ENCODE measurements around the gene HMX3.

The HMX3 gene

GRCh38 chr10:123134915-123135414 is 805 bp upstream of the HMX3 start:
- DNase-seq, result no peak

GRCh38 chr10:123136221-123136805 is 543 bp downstream of the HMX3 start:
- DNase-seq, result no peak

- no peak for DNase-seq
Measured at GRCh38 chr10:123136806-123137642, 1.3 kb downstream of the HMX3 start.

GRCh38 chr10:123139165-123139520 is 3.4 kb downstream of the HMX3 start:
- no peak for DNase-seq

DNA sequence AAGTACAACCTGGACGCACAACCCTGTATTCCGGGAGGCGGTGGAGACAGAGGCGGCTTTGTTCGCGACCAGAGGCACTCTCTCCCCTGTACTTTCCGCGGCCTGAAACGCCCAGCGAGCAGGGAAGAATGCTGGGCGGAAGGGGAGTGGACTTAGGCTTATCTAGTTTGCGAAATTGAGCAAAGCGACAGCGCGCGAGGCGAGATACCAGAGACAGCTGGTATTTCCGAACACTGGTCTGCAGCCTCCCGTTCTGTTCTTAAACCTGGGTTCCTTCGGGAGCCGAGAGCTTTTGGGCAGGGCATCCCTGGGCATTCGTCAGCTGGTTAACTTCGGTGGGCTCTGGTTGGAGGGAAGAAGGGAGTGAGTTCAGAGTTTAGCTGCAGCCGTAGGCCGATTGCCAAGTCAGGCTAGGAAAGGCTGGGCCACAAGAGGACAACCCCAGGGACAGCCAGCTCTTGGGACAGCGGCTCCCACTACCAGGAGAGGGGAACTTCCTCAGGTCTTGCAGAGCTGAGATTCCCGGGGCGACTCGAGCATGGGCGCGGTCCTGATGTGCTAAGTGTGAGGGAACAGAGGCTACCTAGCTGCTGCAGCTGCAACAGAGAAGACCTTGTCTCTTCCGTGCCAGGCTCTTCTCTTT is 3.9 kb downstream of the HMX3 start:
- DNase-seq, result no peak

DNA sequence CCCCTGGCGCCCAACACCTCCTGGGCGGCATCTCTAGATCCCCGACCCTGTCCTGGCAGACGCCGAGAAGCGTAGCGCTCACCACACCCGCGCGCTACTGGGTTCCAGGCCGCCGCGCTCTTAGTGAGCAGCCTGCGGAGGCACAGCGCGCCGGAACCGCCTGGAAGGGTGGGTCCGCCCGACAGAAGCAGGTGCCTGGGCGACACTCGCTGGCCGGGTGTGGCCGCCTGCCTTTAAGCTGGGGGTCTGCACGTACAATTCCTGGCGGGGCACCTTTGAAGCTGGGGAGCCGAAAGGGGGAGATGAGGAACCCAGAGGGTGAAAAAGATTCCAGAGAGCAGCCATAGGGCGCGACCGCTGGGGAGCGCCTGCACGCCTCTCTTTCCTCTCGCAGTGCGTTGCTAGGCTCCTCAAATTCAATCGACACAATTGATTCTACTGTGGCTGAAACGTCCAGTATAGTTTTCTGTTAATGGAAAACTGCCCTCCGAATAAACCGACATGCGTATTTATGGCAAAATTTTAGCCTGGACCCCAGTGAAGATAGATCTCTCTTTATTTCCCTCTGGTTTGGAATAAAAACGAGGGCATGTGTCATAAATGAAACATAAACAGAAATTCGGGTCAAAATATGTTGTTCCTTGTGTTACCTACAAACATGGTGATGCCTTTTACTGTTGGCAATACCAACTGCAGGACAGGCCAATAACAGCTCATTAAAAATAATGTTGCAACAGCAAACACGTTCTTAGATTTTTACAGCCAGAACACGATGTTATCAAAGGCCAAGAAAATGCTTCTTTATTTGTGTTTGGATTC is 4.6 kb downstream of the HMX3 start:
- no peak for DNase-seq

GRCh38 chr10:123140983-123141390 is 5.2 kb downstream of the HMX3 start:
- no peak for DNase-seq

- no peak for DNase-seq
Measured at GRCh38 chr10:123141791-123142700, 6.3 kb downstream of the HMX3 start.

DNA sequence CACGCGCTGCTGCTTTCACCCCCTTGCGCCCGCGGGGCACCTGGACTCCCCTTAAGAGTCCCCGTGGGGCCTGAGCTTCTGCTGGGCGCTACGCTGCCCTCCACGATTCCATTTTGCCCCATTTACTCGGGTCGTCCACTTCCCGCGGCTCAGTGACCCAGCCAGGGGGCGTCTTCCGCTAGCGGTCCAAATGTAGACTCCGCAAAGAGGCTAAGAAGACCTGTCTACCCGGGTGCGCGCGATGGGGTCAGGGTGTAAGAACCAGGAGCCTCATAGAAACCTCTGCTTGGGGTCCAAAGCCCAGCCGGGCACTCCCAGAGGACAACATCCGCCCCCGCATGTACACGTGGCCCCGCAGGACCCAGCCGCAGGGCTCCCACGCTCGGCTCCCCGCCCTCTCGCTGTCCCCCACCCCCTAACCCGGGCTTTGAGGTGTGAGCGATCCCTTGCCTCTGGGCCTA is 7.0 kb downstream of the HMX3 start:
- no peak for DNase-seq

DNA sequence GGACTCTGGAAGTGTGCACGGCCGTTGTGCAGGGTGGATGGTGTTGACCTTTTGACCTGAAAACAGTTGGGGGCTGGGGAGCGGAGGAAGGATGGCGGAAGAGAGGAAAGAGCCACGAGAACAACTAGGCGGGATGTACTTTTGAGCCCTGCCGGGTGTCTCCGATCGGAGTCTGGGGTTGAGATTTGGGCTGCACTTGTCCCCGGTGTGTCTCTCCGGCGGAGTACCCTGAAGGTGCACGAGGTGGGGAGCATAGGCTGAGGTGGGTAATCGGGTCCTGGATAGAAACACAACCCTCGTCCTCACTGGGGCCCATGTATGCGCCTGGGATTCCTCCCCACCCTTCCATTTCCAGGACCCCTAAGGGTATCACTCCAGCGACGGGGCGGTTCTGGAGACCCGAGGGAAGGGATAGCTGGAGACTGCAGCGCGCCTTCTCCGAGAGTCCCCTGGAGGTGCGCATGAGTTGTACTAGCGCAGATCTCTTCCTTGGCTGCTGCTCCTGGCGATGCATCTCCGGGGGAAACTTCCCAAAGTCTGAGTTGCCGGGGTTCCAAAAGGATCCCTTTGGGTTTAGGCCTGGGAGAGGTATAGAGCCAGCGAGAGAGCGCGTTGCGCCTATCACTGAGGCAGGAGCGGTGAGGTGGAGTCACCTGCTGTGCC is 7.5 kb downstream of the HMX3 start:
- no peak for DNase-seq

- no peak for DNase-seq
Measured at GRCh38 chr10:123143825-123144168, 8.0 kb downstream of the HMX3 start.

- no peak for DNase-seq
Measured at GRCh38 chr10:123144697-123145541, 9.1 kb downstream of the HMX3 start.

- no peak for DNase-seq
Measured at GRCh38 chr10:123145542-123146012, 9.8 kb downstream of the HMX3 start.

DNA sequence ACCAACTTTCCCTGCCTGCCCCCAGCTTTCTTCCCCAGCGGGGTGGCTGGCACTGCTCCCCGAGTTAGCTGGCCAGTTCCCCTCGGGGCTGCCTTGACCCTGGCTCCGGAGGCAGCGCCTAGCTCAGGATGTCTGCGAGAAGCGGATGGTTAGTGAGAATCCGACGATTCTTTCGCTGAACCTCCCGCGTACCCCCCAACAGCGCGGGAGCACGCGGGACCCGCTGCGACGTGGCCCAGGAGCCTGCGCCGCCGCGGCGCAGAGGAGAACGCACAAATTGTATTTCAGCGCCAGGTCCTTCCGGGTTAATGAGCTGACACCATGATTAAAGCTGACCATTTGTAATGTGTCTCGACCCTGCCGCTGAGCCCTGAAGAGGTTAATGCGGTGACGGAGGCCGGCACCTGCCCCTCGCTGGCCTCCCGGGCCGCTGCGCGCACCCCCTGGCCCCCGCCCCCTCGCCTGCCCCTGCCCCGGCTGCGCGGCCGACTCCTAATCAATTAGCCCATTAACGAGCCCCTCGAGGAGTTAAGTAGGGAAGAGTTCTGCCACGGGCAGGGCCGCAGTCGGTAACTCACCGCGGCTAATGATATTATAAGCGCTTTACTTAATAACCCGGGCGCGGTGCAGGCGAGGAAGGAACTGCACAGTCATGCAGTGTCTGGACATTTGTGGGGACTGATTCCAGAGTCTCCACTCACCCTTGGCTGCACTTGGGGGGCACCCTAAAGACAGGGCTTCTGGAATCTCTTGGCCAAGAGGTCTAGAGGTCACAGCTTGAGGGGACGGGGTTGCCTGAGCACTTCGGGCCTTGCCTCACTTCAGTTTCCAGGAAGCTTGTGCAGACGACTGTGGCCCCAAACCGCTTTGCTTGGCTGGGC is 10.5 kb downstream of the HMX3 start:
- DNase-seq, result no peak

GRCh38 chr10:123146894-123147634 is 11.3 kb downstream of the HMX3 start:
- DNase-seq, result no peak

GRCh38 chr10:123147635-123148413 is 12.1 kb downstream of the HMX3 start, which contains the start of gene HMX2:
Gene HMX2 (plus strand): TSS chr10:123148136. CDS start chr10:123148379, 243 bp downstream.
- no peak for DNase-seq

DNA sequence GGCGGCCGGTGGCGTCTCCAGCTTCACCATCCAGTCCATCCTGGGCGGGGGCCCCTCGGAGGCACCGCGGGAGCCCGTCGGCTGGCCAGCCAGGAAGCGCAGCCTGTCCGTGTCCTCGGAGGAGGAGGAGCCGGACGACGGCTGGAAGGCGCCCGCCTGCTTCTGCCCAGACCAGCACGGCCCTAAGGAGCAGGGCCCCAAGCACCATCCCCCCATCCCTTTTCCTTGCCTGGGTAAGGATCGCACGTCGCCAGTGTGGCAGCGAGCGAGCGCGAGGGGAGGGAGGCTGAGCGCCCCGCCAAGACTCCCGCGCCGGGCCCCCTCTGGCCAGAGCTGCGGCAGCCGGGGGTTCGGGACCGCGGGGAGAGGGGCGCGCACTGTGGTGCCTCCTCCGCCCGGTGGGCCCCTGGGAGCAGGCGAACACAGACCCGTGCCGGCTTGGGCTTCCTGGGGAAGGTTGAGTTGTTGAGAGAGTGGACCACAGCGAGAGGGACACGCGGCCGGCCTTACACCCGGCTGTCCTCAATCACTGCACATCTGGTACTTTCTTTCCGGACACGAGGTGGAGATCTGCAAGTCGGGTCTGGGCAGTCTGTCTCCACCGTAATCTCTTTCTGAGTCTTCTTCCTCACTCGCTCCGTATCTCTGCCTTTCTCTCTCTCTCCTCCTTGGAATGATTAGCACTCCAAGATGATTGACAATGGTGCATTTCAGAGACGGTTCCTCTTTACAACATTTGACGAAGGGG is 12.8 kb downstream of the HMX3 start:
- no peak for DNase-seq

Measured in stimulated activated CD4-positive, alpha-beta T cell treated with anti-CD3 and anti-CD28 coated beads, Interleukin-4, amount 100 ng/mL, for 4 hours (primary cell).